ENCODE measurements around the gene SLC38A10. TPM values are rescaled to one million over a fixed set of nuclear protein-coding genes. Genes with fewer than 3 reads are reported as not detected.

SLC38A10 gene
- total RNA-seq, 1 experiment from 2014 or later = 75.1 TPM

- ChIA-PET CTCF (interaction anchor here (0.6 kb wide), 1 partner anchor 138 kb away, joined by 4 read pairs; no protein-coding TSS in a partner anchor), POLR2A (ENCODE audit: low non-redundant PET) (no interaction called here)
- Histone ChIP-seq H3K4me3 (ENCODE audit: low read depth, low read length, poor library complexity, severe bottlenecking) (no peak overlapping the region), H3K9me3 (ENCODE audit: low read depth, low read length, poor library complexity, severe bottlenecking) (no peaks in the 10 kb centered on the region), H3K27me3 (replicated peaks; ENCODE audit: insufficient read depth, low read depth, low read length, poor library complexity) (no peaks in the 10 kb centered on the region), H3K36me3 (ENCODE audit: insufficient read depth, low read length, poor library complexity, severe bottlenecking) (no peaks in the 10 kb centered on the region), H3K27ac (ENCODE audit: low read depth, low read length, poor library complexity, severe bottlenecking) (no peak overlapping the region), H3K4me1 (ENCODE audit: insufficient read depth, low read length, poor library complexity, severe bottlenecking) (no peaks in the 10 kb centered on the region)
- intact Hi-C loops (cut with micrococcal nuclease; ENCODE audit: unreplicated experiment) = no loop called here
- no TSS peak for BruUV-seq (replicated peaks)
- TF ChIP-seq, protein P1, sequence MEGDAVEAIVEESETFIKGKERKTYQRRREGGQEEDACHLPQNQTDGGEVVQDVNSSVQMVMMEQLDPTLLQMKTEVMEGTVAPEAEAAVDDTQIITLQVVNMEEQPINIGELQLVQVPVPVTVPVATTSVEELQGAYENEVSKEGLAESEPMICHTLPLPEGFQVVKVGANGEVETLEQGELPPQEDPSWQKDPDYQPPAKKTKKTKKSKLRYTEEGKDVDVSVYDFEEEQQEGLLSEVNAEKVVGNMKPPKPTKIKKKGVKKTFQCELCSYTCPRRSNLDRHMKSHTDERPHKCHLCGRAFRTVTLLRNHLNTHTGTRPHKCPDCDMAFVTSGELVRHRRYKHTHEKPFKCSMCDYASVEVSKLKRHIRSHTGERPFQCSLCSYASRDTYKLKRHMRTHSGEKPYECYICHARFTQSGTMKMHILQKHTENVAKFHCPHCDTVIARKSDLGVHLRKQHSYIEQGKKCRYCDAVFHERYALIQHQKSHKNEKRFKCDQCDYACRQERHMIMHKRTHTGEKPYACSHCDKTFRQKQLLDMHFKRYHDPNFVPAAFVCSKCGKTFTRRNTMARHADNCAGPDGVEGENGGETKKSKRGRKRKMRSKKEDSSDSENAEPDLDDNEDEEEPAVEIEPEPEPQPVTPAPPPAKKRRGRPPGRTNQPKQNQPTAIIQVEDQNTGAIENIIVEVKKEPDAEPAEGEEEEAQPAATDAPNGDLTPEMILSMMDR (conservative IDR thresholded peaks at IDR 0.05; ENCODE audit: low read depth, low read length) = no peak
- no peak for TF ChIP-seq EZH2 (IDR thresholded peaks at IDR 0.05; ENCODE audit: borderline replicate concordance, low read depth, low read length, poor library complexity, severe bottlenecking)
- no peak for DNase-seq (ENCODE audit: low spot score)
These were observed 12.8 kb upstream of the SLC38A10 start for GRCh38 chr17:81307636-81308560.

DNA sequence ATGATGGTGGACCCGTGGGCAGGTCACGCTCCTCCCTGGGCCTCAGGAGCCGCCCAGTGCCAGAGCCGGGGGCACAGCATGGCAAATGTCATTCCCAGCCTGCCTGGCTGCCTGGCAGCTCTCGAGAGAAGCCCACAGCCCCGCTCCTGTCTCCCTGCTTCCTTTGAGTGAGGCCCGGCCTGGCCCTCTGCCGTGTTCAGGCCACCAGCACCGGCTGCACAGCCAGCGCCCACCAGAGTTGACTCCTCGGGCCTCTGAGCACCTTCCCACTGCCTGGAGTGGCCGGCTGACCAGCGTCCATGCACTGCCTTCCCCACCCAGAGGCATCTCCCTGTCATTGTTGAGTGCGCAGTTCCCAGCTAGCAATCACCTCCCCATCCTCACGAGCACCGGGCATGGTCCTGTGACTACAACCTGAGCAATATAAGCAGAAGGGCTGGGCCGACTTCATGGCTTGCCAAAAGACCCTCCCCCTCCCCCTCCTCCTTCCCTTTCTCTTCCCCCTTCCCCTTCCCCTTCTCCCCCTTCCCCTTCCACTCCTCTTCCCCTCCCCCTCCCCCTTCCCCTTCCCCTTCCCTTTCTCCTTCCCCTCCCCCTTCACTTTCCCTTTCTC, 11.9 kb upstream of the SLC38A10 start:
- intact Hi-C loops (cut with micrococcal nuclease; ENCODE audit: unreplicated experiment) = no loop called here
- ChIA-PET POLR2A (ENCODE audit: low non-redundant PET) (no interaction called here), CTCF (interaction anchor here (0.6 kb wide), 1 partner anchor 139 kb away, joined by 4 read pairs; no protein-coding TSS in a partner anchor)
- Histone ChIP-seq H3K4me1 (ENCODE audit: insufficient read depth, low read length, poor library complexity, severe bottlenecking) (no peaks in the 10 kb centered on the region), H3K4me3 (ENCODE audit: low read depth, low read length, poor library complexity, severe bottlenecking) (no peak overlapping the region), H3K36me3 (ENCODE audit: insufficient read depth, low read length, poor library complexity, severe bottlenecking) (no peaks in the 10 kb centered on the region), H3K27me3 (replicated peaks; ENCODE audit: insufficient read depth, low read depth, low read length, poor library complexity) (no peaks in the 10 kb centered on the region), H3K9me3 (ENCODE audit: low read depth, low read length, poor library complexity, severe bottlenecking) (no peaks in the 10 kb centered on the region), H3K27ac (ENCODE audit: low read depth, low read length, poor library complexity, severe bottlenecking) (no peak overlapping the region)
- TF ChIP-seq, protein P1 (conservative IDR thresholded peaks at IDR 0.05; ENCODE audit: low read depth, low read length) = no peak
- TF ChIP-seq EZH2 (IDR thresholded peaks at IDR 0.05; ENCODE audit: borderline replicate concordance, low read depth, low read length, poor library complexity, severe bottlenecking) = no peak
- no peak for DNase-seq (ENCODE audit: low spot score)
- no TSS peak for BruUV-seq (replicated peaks)

GRCh38 chr17:81306491-81306890, 11.4 kb upstream of the SLC38A10 start:
- intact Hi-C loops (cut with micrococcal nuclease; ENCODE audit: unreplicated experiment) = no loop called here
- POLR2A ChIA-PET (ENCODE audit: low non-redundant PET) = no interaction called here
- Histone ChIP-seq H3K4me3 (ENCODE audit: low read depth, low read length, poor library complexity, severe bottlenecking) (no peak overlapping the region), H3K27ac (ENCODE audit: low read depth, low read length, poor library complexity, severe bottlenecking) (no peak overlapping the region), H3K4me1 (ENCODE audit: insufficient read depth, low read length, poor library complexity, severe bottlenecking) (no peaks in the 10 kb centered on the region), H3K36me3 (ENCODE audit: insufficient read depth, low read length, poor library complexity, severe bottlenecking) (no peaks in the 10 kb centered on the region), H3K9me3 (ENCODE audit: low read depth, low read length, poor library complexity, severe bottlenecking) (no peaks in the 10 kb centered on the region), H3K27me3 (replicated peaks; ENCODE audit: insufficient read depth, low read depth, low read length, poor library complexity) (no peaks in the 10 kb centered on the region)
- BruUV-seq (replicated peaks) = no TSS peak
- DNase-seq (ENCODE audit: low spot score) = no peak
- no peak for TF ChIP-seq EZH2 (IDR thresholded peaks at IDR 0.05; ENCODE audit: borderline replicate concordance, low read depth, low read length, poor library complexity, severe bottlenecking)
- TF ChIP-seq, protein P1 (conservative IDR thresholded peaks at IDR 0.05; ENCODE audit: low read depth, low read length) = no peak
- CTCF ChIA-PET = no interaction called here
